ENCODE measurements around the gene MLH3.
A peak's percentile ranks its signal among the peaks of the same experiment; 100 is the strongest.

MLH3 gene

GRCh38 chr14:75050852-75051555, at the start of gene MLH3:
MLH3 (minus strand) TSS chr14:75051467; CDS start chr14:75049655, 1,812 bp downstream.
- peak within 1 kb of the TSS; percentile 47 for H3K4me3 ChIP-seq (replicated peaks; ENCODE audit: low read depth, low read length)
- no peak for TF ChIP-seq CTCF (IDR thresholded peaks at IDR 0.05; ENCODE audit: low read depth, low read length, missing control alignments)
- DNase-seq (ENCODE audit: extremely low read depth, low read depth): no peak

GRCh38 chr14:75098682-75099081, 47.4 kb upstream of the MLH3 start:
- DNase-seq (ENCODE audit: extremely low read depth, low read depth): no peak
- no peak overlapping the region for H3K4me3 ChIP-seq (replicated peaks; ENCODE audit: low read depth, low read length)
- TF ChIP-seq CTCF (IDR thresholded peaks at IDR 0.05; ENCODE audit: low read depth, low read length, missing control alignments): no peak

- no peak overlapping the region for H3K4me3 ChIP-seq (replicated peaks; ENCODE audit: low read depth, low read length)
- TF ChIP-seq CTCF (IDR thresholded peaks at IDR 0.05; ENCODE audit: low read depth, low read length, missing control alignments): no peak
- no peak for DNase-seq (ENCODE audit: extremely low read depth, low read depth)
These were observed 46.9 kb upstream of the MLH3 start for GRCh38 chr14:75098212-75098611.

- no peak for DNase-seq (ENCODE audit: extremely low read depth, low read depth)
- no peak for TF ChIP-seq CTCF (IDR thresholded peaks at IDR 0.05; ENCODE audit: low read depth, low read length, missing control alignments)
- no peak overlapping the region for H3K4me3 ChIP-seq (replicated peaks; ENCODE audit: low read depth, low read length)
These were observed 45.7 kb upstream of the MLH3 start for GRCh38 chr14:75096959-75097358.

GRCh38 chr14:75095690-75096089, 44.4 kb upstream of the MLH3 start:
- no peak for DNase-seq (ENCODE audit: extremely low read depth, low read depth)
- H3K4me3 ChIP-seq (replicated peaks; ENCODE audit: low read depth, low read length): no peak overlapping the region
- no peak for TF ChIP-seq CTCF (IDR thresholded peaks at IDR 0.05; ENCODE audit: low read depth, low read length, missing control alignments)

- no peak for TF ChIP-seq CTCF (IDR thresholded peaks at IDR 0.05; ENCODE audit: low read depth, low read length, missing control alignments)
- DNase-seq (ENCODE audit: extremely low read depth, low read depth): no peak
- no peak overlapping the region for H3K4me3 ChIP-seq (replicated peaks; ENCODE audit: low read depth, low read length)
These were observed 43.6 kb upstream of the MLH3 start for GRCh38 chr14:75094896-75095295.

- no peak overlapping the region for H3K4me3 ChIP-seq (replicated peaks; ENCODE audit: low read depth, low read length)
- no peak for DNase-seq (ENCODE audit: extremely low read depth, low read depth)
- no peak for TF ChIP-seq CTCF (IDR thresholded peaks at IDR 0.05; ENCODE audit: low read depth, low read length, missing control alignments)
These were observed 41.4 kb upstream of the MLH3 start for GRCh38 chr14:75092698-75093097.
